ENCODE data around the gene SELENON. TPM values are rescaled to one million over a fixed set of nuclear protein-coding genes. Genes with fewer than 3 reads are reported as not detected.

SELENON gene
- total and polyA plus RNA-seq, 9 of the 15 experiments (the other 6 are each of a cell fraction or from before 2014, with no cell fraction given), result 0.43 to 26.7 (median 7.0) TPM

DNA sequence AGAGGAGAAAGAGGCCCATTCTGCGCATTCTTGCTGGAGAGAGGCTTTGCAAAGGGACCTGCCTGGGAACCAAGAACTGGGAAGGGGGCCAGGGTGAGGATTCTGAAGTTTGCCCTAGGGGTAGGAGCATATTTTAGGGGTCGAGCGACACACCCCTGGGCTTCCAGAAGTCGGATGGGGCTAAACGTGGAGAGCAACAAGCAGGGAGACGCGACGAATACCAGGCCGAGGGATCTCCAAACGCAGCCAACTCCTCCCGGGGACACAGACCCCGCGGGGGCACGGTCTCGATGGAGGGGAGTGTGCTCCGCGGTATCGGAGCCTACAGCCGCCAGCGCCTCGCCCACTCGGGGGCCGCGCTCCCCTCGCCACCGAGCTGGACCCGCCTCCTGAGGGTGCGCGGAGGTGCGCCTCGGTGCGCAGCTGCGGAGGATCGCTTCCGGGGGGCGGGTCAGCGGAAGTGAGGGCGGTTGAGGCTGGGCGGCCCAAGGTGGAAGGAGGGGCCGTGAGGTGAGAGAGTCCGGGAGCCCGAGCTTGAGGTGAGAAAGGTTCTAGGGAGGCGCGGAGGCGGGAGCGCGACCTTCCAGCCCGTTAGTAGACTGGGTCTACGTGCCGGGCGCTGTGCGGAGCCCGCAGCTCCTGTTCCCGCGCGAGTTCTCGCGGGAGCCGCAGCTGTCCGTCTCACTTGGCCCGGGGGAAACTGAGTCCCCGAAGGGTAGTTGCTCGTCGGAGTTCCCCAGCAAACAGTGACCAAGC is 19.7 kb downstream of the SELENON start, which contains the start of gene MTFR1L (continued):
- TF ChIP-seq, protein P1, sequence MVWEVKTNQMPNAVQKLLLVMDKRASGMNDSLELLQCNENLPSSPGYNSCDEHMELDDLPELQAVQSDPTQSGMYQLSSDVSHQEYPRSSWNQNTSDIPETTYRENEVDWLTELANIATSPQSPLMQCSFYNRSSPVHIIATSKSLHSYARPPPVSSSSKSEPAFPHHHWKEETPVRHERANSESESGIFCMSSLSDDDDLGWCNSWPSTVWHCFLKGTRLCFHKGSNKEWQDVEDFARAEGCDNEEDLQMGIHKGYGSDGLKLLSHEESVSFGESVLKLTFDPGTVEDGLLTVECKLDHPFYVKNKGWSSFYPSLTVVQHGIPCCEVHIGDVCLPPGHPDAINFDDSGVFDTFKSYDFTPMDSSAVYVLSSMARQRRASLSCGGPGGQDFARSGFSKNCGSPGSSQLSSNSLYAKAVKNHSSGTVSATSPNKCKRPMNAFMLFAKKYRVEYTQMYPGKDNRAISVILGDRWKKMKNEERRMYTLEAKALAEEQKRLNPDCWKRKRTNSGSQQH (CRISPR knock-in tag; IDR thresholded peaks at IDR 0.05), result no peak
- no peak for TF ChIP-seq SIX5 (IDR thresholded peaks at IDR 0.05; ENCODE audit: borderline replicate concordance in 1 of 2, insufficient read depth in 1 of 2, low read depth in 1 of 2, low read length in 2 of 2)
- TF ChIP-seq RNF2 (IDR thresholded peaks at IDR 0.05), result peak; percentile 70
- TF ChIP-seq ZNF253 (CRISPR knock-in tag; conservative IDR thresholded peaks at IDR 0.05), result no peak
- TF ChIP-seq BACH1 (tag; IDR thresholded peaks at IDR 0.05), result no peak
- no peak for TF ChIP-seq ZNF449 (CRISPR knock-in tag; IDR thresholded peaks at IDR 0.05)
- TF ChIP-seq MAFG (tag; conservative IDR thresholded peaks at IDR 0.05), result no peak
- no peak for TF ChIP-seq TOE1 (IDR thresholded peaks at IDR 0.05; ENCODE audit: borderline replicate concordance)
- no peak for TF ChIP-seq TOE1 (CRISPR knock-in tag; IDR thresholded peaks at IDR 0.05; ENCODE audit: borderline replicate concordance, low read depth)
- TF ChIP-seq, protein P2, sequence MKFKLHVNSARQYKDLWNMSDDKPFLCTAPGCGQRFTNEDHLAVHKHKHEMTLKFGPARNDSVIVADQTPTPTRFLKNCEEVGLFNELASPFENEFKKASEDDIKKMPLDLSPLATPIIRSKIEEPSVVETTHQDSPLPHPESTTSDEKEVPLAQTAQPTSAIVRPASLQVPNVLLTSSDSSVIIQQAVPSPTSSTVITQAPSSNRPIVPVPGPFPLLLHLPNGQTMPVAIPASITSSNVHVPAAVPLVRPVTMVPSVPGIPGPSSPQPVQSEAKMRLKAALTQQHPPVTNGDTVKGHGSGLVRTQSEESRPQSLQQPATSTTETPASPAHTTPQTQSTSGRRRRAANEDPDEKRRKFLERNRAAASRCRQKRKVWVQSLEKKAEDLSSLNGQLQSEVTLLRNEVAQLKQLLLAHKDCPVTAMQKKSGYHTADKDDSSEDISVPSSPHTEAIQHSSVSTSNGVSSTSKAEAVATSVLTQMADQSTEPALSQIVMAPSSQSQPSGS (CRISPR knock-in tag; IDR thresholded peaks at IDR 0.05), result no peak
- no peak for TF ChIP-seq MAFK (IDR thresholded peaks at IDR 0.05; ENCODE audit: low read length)
- TF ChIP-seq ZNF184 (CRISPR knock-in tag; IDR thresholded peaks at IDR 0.05), result no peak
- TF ChIP-seq, protein P3, sequence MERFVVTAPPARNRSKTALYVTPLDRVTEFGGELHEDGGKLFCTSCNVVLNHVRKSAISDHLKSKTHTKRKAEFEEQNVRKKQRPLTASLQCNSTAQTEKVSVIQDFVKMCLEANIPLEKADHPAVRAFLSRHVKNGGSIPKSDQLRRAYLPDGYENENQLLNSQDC (CRISPR knock-in tag; IDR thresholded peaks at IDR 0.05), result no peak
- no peak for TF ChIP-seq HDGF (IDR thresholded peaks at IDR 0.05)
- peak; percentile 87 for TF ChIP-seq PKNOX1 (IDR thresholded peaks at IDR 0.05)
- no peak for TF ChIP-seq ZNF41 (CRISPR knock-in tag; conservative IDR thresholded peaks at IDR 0.05)
- TF ChIP-seq, protein P4, sequence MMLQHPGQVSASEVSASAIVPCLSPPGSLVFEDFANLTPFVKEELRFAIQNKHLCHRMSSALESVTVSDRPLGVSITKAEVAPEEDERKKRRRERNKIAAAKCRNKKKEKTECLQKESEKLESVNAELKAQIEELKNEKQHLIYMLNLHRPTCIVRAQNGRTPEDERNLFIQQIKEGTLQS (IDR thresholded peaks at IDR 0.05), result no peak
- TF ChIP-seq, protein P4 (CRISPR knock-in tag; conservative IDR thresholded peaks at IDR 0.05), result no peak
- peak; percentile 87 for TF ChIP-seq POLR2AphosphoS5 (IDR thresholded peaks at IDR 0.05; ENCODE audit: control insufficient read depth, insufficient read depth, low read depth, low read length)
- TF ChIP-seq ZBTB8A (IDR thresholded peaks at IDR 0.05; ENCODE audit: partially characterized antibody), result no peak
- peak; percentile 45; the same call in 1 of the 2 replicates for TF ChIP-seq EP300 (IDR thresholded peaks at IDR 0.05; ENCODE audit: low read length)
- no peak for TF ChIP-seq RBM15 (IDR thresholded peaks at IDR 0.05; ENCODE audit: insufficient read depth, low read length)
- 0 out of 2 replicates have a peak, but pooled peaks have one; percentile 37 for TF ChIP-seq E2F3 (CRISPR knock-in tag; IDR thresholded peaks at IDR 0.05)

All from K562 (cell line).